HG02763 (cell line): ENCODE results near the gene SEMA5B.

Source experiments
- ATAC-seq: cut with Tn5 transposase; IDR thresholded peaks from one replicate; pipeline ENCODE4 v1.9.1; 2021; ENCODE audit warnings: mild to moderate bottlenecking, moderate library complexity; ENCODE audit not compliant: unreplicated experiment

Gene SEMA5B

DNA sequence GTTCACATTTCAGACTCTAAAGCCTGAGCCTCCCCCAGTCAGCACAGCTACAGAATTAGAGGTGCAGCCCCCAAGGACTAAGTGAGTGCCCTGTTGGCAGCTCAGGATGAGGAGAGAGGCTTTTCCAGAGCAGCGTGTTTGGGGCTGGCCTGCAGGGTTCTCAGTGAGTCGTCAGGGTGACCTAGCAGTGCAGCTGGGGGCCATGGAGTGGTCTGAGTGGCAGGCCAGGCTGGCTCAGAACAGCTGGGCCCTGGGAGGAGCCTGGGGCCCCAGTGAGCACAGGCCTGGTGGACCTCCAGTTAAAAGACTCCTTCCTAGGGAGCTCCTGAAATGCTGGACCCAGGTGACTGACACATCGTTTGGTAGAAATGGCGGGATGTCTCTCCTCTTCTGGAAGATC, 124.4 kb downstream of the SEMA5B start:
- no peak for ATAC-seq

DNA sequence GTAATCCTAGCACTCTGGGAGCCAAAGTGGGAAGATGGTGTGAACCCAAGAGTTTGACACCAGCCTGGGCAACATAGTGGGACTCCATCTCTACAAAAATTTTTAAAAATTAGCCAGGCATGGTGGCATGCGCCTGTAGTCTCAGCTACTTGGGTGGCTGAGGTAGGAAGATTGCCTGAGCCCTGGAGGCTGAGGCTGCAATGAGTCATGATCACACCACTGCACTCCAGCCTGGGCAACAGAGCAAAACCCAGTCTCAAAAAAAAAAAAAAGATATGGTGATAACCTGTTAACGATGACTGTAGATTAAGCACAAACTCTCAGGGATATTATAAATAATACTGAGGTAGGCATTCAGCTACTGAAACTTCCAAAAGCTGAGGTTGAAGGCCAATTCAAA, 125.2 kb downstream of the SEMA5B start:
- no peak for ATAC-seq

DNA sequence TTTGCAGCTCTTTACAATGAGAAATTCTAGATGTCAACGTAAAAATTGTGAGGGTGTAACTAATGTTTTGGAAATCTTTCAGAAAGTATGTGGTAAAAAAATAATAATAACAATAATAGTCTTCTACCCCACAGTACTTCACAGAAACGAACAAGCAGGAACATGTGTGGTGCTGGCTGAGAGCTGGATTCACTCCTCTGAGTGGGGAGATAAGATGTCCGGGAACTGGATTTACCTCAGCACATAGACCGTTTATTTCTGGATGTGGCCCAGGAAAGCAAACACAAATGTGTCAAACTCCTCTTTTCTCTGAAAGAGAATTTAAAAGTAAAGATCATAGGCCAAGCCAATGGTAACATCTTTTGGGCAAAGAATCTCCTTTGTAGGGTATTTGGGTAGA, 129.3 kb downstream of the SEMA5B start:
- no peak for ATAC-seq

DNA sequence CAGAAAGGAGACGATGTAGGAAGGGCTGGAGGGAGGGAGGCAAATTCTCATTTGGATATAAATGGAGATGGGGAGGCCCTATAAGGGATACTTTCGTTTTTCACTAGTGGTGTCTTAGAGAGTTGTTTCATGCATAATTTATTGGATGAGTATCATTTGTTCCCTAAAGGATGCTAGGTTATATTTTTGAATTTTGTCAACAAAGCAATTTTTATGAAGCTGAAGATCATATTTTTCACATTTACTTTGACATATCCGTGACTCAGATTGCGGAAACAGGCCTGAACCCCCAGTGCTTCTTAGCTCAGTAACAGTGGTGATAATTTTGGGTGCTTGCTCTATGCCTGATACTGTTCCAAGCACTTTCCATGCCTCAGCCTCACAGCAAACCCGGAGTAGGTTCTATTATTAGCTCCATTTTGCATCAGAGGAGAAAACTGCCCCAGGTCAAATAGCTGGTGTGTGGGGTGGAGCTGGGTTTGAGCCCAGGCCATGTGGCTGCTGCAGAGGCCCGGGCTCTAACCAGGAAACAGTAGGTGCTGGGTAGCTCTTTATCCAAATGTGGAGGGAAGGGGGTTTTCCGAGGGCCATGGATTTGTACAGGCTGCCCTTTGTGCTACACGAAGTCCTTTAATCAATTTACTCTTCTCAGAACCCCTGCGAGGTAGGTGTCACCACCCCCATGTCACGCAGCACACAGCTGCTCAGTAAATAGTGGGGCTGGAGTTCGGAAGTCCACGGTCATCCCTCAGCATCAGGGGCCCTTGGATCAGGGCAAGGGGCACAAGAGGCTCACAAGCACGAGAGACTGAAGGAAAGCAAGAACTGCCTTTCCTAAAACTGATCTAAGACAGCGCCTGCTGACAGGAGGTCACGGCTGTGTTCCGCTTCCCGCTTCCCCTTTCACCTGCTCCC, 133.6 kb downstream of the SEMA5B start:
- no peak for ATAC-seq

DNA sequence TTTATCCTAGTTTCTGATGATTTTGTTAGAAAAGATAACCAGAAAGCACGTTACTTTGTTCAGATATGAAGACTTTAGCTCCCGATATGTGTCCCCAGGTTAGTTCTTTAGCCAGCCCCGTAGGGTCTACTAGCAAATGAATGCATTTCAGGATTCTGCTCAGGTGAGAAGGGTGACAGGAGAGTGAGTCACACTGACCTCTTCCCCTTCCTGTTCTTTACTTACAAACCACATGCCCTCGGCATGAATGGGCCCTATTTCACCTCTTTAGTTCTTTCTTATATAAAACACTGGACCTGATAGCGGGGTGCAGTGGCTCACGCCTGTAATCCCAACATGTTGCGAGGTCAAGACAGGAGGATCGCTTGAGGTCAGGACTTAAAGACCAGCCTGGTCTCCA, 134.3 kb downstream of the SEMA5B start:
- no peak for ATAC-seq

DNA sequence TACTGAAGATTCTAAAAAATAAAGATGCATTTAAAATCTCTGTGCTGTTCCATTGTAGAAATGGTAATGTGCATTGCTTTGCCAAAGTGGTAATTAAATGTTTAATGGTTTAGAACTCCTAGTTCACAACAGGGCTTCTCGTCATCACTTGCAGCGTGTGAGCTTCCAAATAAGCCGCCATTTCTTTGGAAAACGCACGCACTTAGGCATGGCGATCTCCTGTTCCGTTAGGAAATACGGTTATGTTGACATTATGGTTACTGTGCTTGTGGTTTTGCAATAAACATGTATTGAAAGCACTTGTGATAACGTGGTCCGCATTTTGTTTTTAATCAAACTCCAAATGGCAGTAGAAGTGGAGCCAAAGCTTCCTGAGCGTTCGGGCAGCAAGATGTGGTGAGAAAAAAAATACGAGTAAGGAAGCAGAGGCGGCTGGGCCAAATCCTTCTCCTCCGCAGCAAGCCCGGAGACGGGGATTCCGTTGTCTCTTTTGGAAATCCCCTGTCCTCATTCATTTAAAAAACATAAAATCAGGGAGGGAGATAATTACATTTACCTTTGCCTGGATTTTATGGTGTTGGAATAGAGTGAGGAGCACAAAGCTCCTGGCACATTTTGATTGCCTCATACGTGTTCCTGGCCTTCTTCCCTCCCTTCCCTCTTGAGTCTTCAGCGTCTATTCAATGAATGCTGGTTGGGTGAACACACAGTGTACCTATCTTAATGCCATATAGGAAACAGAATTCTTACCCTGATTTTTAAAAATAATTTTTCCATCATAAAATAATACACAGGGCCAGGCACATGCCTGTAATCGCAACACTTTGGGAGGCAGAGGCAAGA, 135.2 kb downstream of the SEMA5B start:
- ATAC-seq: no peak

DNA sequence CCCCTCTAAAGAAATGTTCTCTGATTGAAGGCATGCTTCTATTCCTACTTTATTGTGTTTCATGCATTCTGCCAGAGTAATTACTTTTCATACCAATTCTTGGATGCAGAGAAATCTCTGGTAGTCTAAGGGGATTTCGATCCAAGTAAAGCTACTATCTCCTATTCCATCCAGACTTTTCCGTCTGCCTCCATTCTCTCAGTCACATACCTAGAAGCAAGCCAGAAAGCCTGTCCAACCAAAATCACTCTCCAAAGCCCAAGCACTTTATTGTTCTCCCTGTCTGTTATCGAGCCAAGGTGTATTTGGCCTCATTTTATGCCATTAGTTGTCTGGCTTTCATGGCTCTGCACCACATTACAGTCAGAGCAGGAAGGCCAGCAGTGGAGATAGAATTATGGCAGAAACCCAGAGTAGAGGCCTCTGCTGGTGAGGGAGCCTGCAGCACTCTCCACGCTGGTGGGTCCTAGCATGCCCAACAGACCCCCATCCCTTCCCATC, 136.8 kb downstream of the SEMA5B start:
- no peak for ATAC-seq

DNA sequence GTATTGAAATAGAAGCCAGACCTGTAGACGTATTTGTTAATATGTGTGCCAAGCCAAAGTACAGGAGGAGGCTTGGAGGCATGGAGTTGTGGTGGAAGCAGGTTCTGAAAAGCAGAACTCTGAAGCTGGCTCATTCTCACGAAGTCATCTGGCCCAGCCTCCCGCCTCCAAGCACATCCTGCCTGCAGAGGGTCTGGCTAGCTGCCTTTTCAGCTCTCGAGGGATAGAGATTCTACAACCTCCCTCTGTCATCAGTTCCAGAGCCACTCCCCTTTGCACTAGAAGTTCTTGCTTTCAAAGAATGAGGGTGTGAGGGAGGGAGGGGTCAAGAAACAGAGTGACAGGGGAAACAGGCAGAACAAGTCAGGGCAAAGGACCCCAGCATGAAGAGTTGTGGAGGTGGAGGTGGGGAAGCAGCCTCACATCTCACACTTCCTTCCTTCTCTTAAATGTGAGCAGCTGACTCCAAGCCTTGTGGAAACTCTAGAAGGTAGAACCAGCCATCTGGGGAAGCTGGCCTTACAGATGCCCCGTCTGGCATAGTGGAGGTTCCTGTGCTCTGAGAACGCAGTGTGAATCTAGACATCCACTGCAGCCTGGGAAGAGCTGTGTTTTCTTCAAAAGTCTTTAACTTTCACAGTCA, 137.4 kb downstream of the SEMA5B start:
- ATAC-seq: peak; percentile 43

DNA sequence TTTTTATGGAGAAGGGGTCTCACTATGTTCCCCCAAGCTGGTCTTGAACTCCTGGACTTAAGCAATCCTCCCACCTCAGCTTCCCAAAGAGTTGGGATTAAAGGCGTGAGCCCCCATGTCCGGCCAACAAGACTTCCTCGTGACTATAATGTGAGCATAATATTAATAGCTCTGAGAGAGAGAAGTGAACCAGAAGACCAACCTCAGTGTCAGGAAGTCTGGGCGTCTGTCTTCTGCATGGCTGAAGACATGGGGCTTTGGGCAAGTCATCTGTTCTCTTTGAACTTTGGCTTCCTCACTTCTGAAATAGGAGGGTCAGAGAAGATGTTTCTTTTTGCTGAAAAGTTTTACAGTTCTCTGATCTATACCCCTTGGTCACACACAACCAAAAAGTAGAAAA, 140.6 kb downstream of the SEMA5B start:
- no peak for ATAC-seq

DNA sequence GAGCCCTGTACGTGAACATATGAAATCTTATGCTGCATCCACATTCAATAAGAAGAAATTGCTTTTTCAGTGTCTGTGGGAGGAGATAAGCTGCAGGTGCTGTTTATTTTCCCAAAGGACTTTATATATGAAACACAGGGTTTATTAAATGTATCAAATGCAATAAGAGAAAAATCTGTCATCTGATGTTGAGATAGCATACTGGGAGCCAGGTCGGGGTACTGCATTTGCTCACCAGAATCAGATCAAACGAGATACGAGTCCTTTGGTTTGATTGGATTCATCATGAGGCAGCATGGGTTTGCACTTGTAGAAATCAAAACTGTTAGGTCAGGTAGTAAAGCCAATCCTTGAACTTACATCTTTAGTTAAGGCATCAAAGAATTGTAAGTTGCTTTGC, 141.3 kb downstream of the SEMA5B start:
- ATAC-seq: no peak

DNA sequence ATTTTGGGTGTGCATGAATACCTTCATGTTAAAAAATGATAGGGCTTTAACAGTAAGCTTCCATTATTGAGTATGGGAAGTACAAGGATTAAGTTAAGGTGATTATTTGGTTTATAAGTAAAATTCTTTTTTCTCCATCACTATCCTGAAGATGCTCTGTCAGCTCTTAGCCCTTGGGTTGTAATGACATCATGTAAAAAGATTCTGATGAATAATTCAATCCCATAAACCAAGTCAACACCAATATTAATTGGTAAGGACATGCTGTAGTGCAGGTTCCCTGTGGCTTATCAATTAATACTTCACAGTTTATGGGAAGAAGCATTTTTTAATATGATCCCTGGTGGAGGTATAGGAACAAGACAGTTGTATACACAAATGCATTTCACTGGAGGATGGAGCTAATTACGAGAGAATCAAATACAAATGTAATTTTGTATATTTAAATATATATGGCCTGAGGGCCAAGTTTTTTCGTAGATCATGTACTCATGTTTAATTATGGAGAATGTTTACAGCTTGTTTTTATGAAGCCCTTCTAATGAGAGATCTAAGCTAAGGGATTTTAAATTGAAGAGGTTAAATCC, 145.1 kb downstream of the SEMA5B start:
- ATAC-seq: no peak

DNA sequence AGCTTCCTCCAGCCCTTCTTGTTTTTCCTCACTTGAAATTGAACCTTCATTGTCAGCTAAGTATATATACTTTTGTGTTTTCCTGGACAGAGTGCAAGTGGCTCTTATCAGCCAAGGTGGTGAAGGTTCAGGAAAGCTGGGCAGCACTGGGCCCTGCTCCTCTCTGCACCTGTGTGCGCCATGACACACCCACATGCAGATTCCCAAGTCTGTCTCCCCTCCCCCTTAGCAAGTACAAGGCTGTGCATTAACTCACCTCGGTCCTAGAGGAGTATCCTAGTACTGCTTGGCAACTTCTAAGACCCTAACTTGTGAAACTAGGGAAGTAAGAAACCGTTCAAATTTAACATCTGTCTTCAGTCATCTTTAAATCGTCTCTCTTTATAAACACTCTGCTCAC, 146.9 kb downstream of the SEMA5B start:
- ATAC-seq: no peak

DNA sequence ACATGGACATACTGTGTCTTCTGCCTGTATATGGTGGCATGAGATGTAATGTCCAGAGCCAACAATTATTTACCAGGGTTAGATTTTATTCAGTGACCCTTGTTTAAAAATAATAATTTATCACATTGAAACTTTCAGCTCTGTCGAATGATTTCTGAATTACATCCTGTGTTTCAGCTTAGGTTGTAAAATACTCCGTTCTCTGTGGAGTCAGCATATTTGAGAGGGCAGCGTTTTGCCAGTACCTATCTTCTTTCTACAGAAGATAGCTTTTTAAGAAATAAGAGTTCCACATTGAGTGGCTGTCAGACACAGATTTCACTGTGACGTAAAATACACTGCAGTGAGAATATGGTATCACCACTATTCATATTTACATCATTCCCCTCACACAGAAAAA, 147.4 kb downstream of the SEMA5B start:
- ATAC-seq: no peak

DNA sequence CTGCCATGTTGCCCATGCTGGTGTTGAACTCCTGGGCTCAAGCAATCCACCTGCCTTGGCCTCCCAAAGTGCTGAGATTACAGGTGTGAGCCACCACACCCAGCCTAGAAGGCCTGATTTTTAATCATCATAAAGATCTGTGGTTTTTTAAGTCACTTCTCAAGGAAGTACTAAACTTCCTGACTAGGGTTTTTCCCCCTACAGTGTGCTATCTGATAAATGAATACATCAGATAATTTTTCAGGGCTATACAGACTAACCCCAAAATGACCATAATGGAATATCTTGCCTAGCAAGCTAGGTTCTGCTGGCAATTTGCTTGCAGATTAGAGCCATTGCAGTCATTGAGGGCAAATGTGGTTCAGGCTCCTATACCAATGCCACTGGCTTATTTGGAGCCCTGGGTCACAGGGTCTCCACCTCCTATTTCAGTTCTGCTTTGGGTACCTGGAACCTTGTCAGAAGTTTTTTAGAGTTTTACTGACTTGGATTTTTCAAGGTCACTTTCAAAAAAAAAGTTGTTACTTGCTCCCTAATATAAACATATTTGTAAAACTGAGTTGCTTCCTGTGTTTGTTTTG, 151.9 kb downstream of the SEMA5B start:
- ATAC-seq: no peak

DNA sequence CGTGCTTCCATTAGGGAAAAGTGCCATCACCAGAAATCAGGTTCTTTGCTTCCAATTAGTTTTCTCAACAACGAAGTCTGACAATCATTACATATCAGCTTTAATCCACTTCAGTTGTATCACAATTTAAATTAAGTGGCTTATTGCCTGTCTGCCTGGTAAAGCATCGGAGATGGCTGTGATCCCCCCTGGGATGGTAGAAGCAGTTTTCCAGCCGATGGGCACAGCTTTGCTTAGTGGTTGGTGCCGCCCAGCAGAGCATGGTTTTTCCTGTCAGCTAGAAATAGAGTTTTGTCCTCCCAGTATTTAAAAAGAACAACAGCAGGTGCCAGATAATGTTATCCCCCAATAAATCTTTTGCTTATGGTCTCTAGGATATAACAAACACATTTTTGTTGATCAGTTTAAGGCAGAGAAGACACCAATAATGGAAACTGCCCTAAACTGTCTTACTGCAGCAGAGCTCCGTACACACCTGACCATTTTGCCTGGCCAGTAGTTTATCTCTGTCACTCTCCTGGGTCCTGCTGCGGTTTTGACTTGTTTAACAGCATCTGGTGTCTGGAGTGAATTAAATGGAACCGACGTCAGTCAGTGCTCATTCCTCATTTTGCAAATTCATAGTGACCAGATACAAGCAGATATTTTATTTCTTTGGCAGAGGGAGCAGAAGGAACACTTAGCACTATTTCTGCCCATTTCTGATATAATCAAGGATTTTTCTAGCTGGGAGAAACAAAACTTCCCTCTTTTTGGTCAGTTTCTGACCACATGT, 153.6 kb downstream of the SEMA5B start:
- no peak for ATAC-seq

DNA sequence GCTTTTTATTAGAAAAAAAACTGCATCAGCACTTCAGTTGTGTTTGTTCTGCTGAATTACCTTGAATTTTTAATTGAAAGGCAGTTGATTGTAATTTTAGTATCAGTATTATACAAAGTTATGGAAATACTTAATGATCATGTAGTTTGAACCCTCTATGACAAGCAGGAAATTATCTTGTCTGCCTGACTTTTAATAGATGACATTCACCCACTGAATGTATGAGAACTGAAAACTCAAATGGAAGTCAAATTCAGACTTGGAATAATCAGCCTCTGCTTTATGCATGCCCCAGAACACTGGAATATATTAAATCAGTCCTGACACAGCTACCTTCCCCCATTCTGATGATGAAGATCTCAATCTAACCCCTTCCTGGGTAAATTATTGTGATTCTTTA, 159.2 kb downstream of the SEMA5B start:
- no peak for ATAC-seq

DNA sequence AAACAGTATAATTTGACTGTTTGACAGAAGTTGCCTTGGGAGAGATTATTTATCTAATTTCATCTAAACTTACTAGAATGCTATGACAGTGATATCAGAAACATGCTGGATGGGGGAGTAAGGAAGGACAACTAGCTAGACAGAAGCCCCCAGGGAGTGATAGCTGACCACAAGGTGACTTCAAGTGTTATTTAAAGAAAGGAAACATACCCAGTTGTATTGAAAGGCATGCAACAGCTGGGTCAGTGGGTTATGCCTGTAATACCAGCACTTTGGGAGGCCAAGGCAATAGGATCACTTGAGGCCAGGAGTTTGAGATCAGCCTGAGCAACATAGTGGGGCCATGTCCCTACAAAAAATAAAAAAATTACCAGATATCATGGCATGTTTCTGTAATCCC, 163.1 kb downstream of the SEMA5B start:
- ATAC-seq: no peak

DNA sequence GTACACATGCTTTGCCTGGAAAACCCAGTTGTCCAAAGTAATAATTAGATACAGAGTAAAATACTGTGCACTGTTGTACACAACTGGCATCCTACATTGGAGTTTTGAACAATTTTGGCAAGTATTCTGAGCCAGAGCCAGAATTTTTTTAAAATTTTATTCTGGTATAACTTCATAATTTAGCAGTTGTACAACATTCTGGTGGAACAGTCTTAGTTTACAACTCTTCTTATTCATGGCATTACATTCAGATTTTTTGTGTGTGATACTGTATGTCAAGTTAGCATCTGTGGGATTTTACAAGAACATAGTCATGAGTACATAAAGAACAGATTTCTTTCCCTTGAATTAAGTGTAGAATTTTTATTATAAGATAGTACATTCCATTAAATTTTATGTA, 165.2 kb downstream of the SEMA5B start:
- no peak for ATAC-seq
